SK-N-SH (cell line): ENCODE results near the gene SLC30A3. TPM values are rescaled to one million over a fixed set of nuclear protein-coding genes. Genes with fewer than 3 reads are reported as not detected.

ENCODE experiments used
- CTCF ChIA-PET: fragments of 300-600, 350-600 bp; formaldehyde crosslinking; extraction: SDS; loops from one replicate; lab custom pipeline; 2021; lab: Yijun Ruan, JAX
- POLR2A ChIA-PET: fragments of 350-600 bp; sonication (Branson Sonifier 250); formaldehyde crosslinking; extraction: SDS; loops from one replicate; lab custom pipeline; 2020; ENCODE audit warnings: antibody characterized with exemption, inconsistent platforms; lab: Yijun Ruan, JAX
- DNase-seq: peaks from one replicate; pipeline ENCODE4 v3.0.0; 2012
- H2AFZ ChIP-seq: fragments of 200-600 bp; sonication (generic); 2 replicates; pipeline ENCODE4 v1.8.1; 2016; ENCODE audit warnings: antibody characterized with exemption, mild to moderate bottlenecking, low read depth
- H3F3A ChIP-seq: fragments of 200-600 bp; sonication (generic); replicated peaks from 2 replicates; pipeline ENCODE3; 2016; ENCODE audit warnings: antibody characterized with exemption, mild to moderate bottlenecking; ENCODE audit not compliant: insufficient read depth
- H3K27ac ChIP-seq, 2 experiments: fragments of 200-500 bp in 1 of 2; fragments of 200-600 bp in 1 of 2; sonication (Bioruptor generic) in 1 of 2; sonication (generic), shearing (Covaris generic) in 1 of 2; 2 replicates each; pipeline versions ENCODE4 v1.5.1 to v1.6.1; 2014 to 2016; ENCODE audit warnings: low read depth in 2 of 2, inconsistent platforms in 1 of 2, low read length in 1 of 2, mild to moderate bottlenecking in 1 of 2, mixed read lengths in 1 of 2
- H3K27me3 ChIP-seq: fragments of 200-600 bp; sonication (generic), shearing (Covaris generic); 2 replicates; pipeline ENCODE4 v1.6.1; 2016; ENCODE audit warnings: mixed run types; ENCODE audit not compliant: insufficient read depth
- H3K36me3 ChIP-seq, 2 experiments: fragments of 200-500 bp in 1 of 2; fragments of 200-600 bp in 1 of 2; sonication (Bioruptor generic) in 1 of 2; sonication (generic) in 1 of 2; replicated peaks in 1 of 2; 2 replicates each; pipeline versions ENCODE3 to v1.5.1; 2014 to 2016; ENCODE audit warnings: low read length in 1 of 2, mild to moderate bottlenecking in 1 of 2; ENCODE audit not compliant: insufficient read depth in 2 of 2, control insufficient read depth in 1 of 2
- H3K4me1 ChIP-seq, 2 experiments: fragments of 200-500 bp in 1 of 2; fragments of 200-600 bp in 1 of 2; sonication (Bioruptor generic) in 1 of 2; sonication (generic), shearing (Covaris generic) in 1 of 2; 2 replicates each; pipeline versions ENCODE4 v1.5.1 to v1.6.1; 2014 to 2016; ENCODE audit warnings: low read depth in 1 of 2, low read length in 1 of 2, mixed run types in 1 of 2; ENCODE audit not compliant: insufficient read depth in 2 of 2, control insufficient read depth in 1 of 2
- H3K4me2 ChIP-seq: fragments of 200-600 bp; sonication (generic), shearing (Covaris generic); 2 replicates; pipeline ENCODE4 v1.6.1; 2017; ENCODE audit warnings: mixed run types
- H3K4me3 ChIP-seq, 2 experiments: fragments of 200-500 bp in 1 of 2; fragments of 200-600 bp in 1 of 2; sonication (Bioruptor generic) in 1 of 2; sonication (generic), shearing (Covaris generic) in 1 of 2; 2 replicates each; pipeline versions ENCODE4 v1.5.1 to v1.8.1; 2014 to 2016; ENCODE audit warnings: low read depth in 2 of 2, inconsistent platforms in 1 of 2, low read length in 1 of 2, mild to moderate bottlenecking in 1 of 2, mixed read lengths in 1 of 2, moderate library complexity in 1 of 2
- H3K79me2 ChIP-seq: fragments of 200-600 bp; sonication (generic); 2 replicates; pipeline ENCODE4 v1.8.1; 2017; ENCODE audit warnings: mild to moderate bottlenecking; ENCODE audit not compliant: insufficient read depth
- H3K9ac ChIP-seq: fragments of 200-600 bp; sonication (generic); 2 replicates; pipeline ENCODE4 v1.6.1; 2017; ENCODE audit warnings: mixed run types
- H3K9me2 ChIP-seq: fragments of 200-600 bp; sonication (generic); 2 replicates; pipeline ENCODE4 v1.6.1; 2017; ENCODE audit warnings: mixed run types
- H3K9me3 ChIP-seq: fragments of 200-600 bp; sonication (generic); 2 replicates; pipeline ENCODE4 v1.6.1; 2017; ENCODE audit warnings: mixed run types, mild to moderate bottlenecking, moderate library complexity
- H4K20me1 ChIP-seq: fragments of 200-600 bp; sonication (generic); 2 replicates; pipeline ENCODE4 v1.6.1; 2017; ENCODE audit warnings: mild to moderate bottlenecking, mixed run types; ENCODE audit not compliant: insufficient read depth
- CTCF ChIP-seq: fragments of 200-600 bp; sonication (generic); IDR thresholded peaks from 2 replicates; pipeline ENCODE4 v1.6.1; 2017; ENCODE audit warnings: antibody characterized with exemption, mild to moderate bottlenecking, moderate library complexity
- EP300 ChIP-seq, 2 experiments: IDR thresholded peaks; 2 replicates each; pipeline versions ENCODE4 v1.4.0 to v1.6.1; 2012; ENCODE audit warnings: borderline replicate concordance in 1 of 2, low read depth in 1 of 2, low read length in 1 of 2
- FOSL2 ChIP-seq: IDR thresholded peaks from 2 replicates; pipeline ENCODE4 v1.4.0; 2012; ENCODE audit warnings: low read depth, mild to moderate bottlenecking, moderate library complexity, borderline replicate concordance
- FOXJ3 ChIP-seq: sonication (generic); formaldehyde crosslinking; IDR thresholded peaks from 2 replicates; pipeline ENCODE4 v1.5.1; 2020; ENCODE audit warnings: mild to moderate bottlenecking, missing genetic modification reagents
- NRF1 ChIP-seq: IDR thresholded peaks from 2 replicates; pipeline ENCODE4 v1.6.1; 2012; ENCODE audit warnings: low read depth, mild to moderate bottlenecking, low read length
- PBX3 ChIP-seq: IDR thresholded peaks from 2 replicates; pipeline ENCODE4; 2012
- SMC3 ChIP-seq: IDR thresholded peaks from 2 replicates; pipeline ENCODE4 v1.6.1; 2012; ENCODE audit warnings: low read depth, low read length, improper control_type of control experiment
- TAF1 ChIP-seq: IDR thresholded peaks from 2 replicates; pipeline ENCODE4 v1.6.1; 2012; ENCODE audit warnings: low read depth, mild to moderate bottlenecking, low read length, moderate library complexity, borderline replicate concordance
- TCF12 ChIP-seq: IDR thresholded peaks from 2 replicates; pipeline ENCODE4 v1.4.0; 2012
- YY1 ChIP-seq: IDR thresholded peaks from 2 replicates; pipeline ENCODE4 v1.4.0; 2012; ENCODE audit warnings: low read depth, mild to moderate bottlenecking
- WGBS: methylation state at CpG from one replicate; pipeline ENCODE4 v1.1.6; 2017; ENCODE audit warnings: low lambda C conversion rate; 5-methylcytosine and 5-hydroxymethylcytosine counted together
- polyA plus RNA-seq, 3 experiments: library from polyadenylated mRNA; depleted of rRNA; stranded (reverse); fragments of >200 nt; gene quantifications; 2 replicates each; pipeline ENCODE4 v1.2.3, GENCODE V29; 2012
- TF ChIP-seq, protein P1 (sequence below): IDR thresholded peaks from 2 replicates; pipeline ENCODE4 v1.4.0; 2012; ENCODE audit warnings: low read depth
- TF ChIP-seq, protein P2 (sequence below): fragments of 150-350 bp; IDR thresholded peaks from 2 replicates; pipeline ENCODE4 v1.6.1; 2017; ENCODE audit warnings: antibody characterized with exemption, low read length, low read depth, borderline replicate concordance
- TF ChIP-seq, protein P3 (sequence below): IDR thresholded peaks from 2 replicates; pipeline ENCODE4 v1.4.0; 2012; ENCODE audit warnings: low read depth, borderline replicate concordance
- TF ChIP-seq, protein P4 (sequence below): IDR thresholded peaks from 2 replicates; pipeline ENCODE4 v1.6.1; 2012; ENCODE audit warnings: mild to moderate bottlenecking, low read depth, low read length, moderate library complexity

Gene SLC30A3
- polyA plus RNA-seq, 1 of the 3 experiments (the other 2 are of a cell fraction), result 1.1 TPM

DNA sequence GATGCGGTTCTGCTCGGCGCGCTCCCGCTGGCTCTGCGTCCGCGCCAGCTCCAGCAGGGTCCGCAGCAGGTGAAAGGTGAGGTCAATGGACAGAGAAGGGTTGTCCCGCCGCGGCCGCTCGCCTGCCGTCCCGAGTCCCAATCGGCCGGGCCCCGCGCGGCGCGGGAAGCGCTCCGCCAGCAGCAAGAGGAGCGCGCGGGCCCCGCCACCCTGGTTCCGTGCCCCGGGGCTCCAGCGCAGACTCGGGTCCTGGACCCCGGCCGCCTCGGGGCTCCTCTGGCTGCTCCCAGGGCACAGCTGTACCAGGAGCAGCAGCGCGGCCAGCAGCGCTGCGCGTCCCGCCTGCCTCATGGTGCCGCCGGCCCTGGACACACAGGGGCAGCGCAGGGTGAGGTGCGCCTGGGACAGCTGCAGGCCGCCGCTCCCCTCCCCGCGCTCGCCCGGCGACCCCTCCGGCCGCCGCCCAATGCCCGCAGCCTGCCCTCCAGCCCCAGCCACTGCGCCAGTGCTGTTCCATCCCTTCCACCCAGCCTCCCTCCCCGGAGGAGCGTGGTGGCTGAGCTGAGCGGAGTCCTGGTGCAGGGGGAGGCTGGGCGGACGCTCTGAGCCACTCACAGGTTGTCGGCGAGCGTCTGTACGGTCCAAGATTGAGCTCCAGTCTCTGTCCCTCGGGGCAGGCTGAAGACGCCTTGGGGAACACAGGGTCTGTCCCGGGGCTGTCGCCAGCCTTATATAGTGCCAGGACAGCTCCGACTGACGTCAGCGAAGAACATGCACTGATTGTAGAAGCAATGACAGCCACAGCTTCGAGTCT is 44.9 kb upstream of the SLC30A3 start:
- 29% methylated on average over 25 of the region's 75 CpGs for WGBS
- DNase-seq, result peak; percentile 84
- Histone ChIP-seq H3K27ac (no peak overlapping the region), H3K36me3 (peaks cover 5 to 7% of the 10 kb centered on the region in 2 experiments), H3F3A (peaks cover 4% of the 10 kb centered on the region), H4K20me1 (peaks cover 10% of the 10 kb centered on the region; the same call in 1 of the 2 replicates), H3K4me1 (peaks cover 0 to 18% of the 10 kb centered on the region in 2 experiments; a peak in 1 of 4 replicates), H3K4me3 (no peak overlapping the region; a peak in 1 of 4 replicates), H3K4me2 (no peak overlapping the region), H2AFZ (no peak overlapping the region), H3K27me3 (peaks cover 15% of the 10 kb centered on the region; the same call in 1 of the 2 replicates), H3K79me2 (no peaks in the 10 kb centered on the region), H3K9ac (no peak overlapping the region), H3K9me3 (no peaks in the 10 kb centered on the region), H3K9me2 (no peaks in the 10 kb centered on the region)
- ChIA-PET CTCF (interaction anchor here (0.6 to 8.3 kb wide), 11 partner anchors 12 to 346 kb away, joined by 3 to 123 read pairs (median 3); no protein-coding TSS in a partner anchor), POLR2A (interaction anchor here (1.1 to 1.7 kb wide), 3 partner anchors 14 to 211 kb away, joined by 3 to 5 read pairs (median 5); partner anchors contain the start of gene GTF3C2)
- TF ChIP-seq, protein P1, sequence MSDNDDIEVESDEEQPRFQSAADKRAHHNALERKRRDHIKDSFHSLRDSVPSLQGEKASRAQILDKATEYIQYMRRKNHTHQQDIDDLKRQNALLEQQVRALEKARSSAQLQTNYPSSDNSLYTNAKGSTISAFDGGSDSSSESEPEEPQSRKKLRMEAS, result no peak
- TF ChIP-seq FOSL2 (no peak), FOXJ3 (CRISPR knock-in tag) (no peak), PBX3 (no peak), YY1 (no peak), TCF12 (no peak), SMC3 (no peak), TAF1 (no peak), CTCF (no peak), NRF1 (no peak), EP300 (IDR thresholded peaks at IDR 0.05; ENCODE audit: borderline replicate concordance in 1 of 2, low read depth in 1 of 2, low read length in 1 of 2) (no peak)
- TF ChIP-seq, protein P2, sequence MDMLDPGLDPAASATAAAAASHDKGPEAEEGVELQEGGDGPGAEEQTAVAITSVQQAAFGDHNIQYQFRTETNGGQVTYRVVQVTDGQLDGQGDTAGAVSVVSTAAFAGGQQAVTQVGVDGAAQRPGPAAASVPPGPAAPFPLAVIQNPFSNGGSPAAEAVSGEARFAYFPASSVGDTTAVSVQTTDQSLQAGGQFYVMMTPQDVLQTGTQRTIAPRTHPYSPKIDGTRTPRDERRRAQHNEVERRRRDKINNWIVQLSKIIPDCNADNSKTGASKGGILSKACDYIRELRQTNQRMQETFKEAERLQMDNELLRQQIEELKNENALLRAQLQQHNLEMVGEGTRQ, result no peak
- TF ChIP-seq, protein P3, sequence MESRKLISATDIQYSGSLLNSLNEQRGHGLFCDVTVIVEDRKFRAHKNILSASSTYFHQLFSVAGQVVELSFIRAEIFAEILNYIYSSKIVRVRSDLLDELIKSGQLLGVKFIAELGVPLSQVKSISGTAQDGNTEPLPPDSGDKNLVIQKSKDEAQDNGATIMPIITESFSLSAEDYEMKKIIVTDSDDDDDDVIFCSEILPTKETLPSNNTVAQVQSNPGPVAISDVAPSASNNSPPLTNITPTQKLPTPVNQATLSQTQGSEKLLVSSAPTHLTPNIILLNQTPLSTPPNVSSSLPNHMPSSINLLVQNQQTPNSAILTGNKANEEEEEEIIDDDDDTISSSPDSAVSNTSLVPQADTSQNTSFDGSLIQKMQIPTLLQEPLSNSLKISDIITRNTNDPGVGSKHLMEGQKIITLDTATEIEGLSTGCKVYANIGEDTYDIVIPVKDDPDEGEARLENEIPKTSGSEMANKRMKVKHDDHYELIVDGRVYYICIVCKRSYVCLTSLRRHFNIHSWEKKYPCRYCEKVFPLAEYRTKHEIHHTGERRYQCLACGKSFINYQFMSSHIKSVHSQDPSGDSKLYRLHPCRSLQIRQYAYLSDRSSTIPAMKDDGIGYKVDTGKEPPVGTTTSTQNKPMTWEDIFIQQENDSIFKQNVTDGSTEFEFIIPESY, result no peak
- TF ChIP-seq, protein P4, sequence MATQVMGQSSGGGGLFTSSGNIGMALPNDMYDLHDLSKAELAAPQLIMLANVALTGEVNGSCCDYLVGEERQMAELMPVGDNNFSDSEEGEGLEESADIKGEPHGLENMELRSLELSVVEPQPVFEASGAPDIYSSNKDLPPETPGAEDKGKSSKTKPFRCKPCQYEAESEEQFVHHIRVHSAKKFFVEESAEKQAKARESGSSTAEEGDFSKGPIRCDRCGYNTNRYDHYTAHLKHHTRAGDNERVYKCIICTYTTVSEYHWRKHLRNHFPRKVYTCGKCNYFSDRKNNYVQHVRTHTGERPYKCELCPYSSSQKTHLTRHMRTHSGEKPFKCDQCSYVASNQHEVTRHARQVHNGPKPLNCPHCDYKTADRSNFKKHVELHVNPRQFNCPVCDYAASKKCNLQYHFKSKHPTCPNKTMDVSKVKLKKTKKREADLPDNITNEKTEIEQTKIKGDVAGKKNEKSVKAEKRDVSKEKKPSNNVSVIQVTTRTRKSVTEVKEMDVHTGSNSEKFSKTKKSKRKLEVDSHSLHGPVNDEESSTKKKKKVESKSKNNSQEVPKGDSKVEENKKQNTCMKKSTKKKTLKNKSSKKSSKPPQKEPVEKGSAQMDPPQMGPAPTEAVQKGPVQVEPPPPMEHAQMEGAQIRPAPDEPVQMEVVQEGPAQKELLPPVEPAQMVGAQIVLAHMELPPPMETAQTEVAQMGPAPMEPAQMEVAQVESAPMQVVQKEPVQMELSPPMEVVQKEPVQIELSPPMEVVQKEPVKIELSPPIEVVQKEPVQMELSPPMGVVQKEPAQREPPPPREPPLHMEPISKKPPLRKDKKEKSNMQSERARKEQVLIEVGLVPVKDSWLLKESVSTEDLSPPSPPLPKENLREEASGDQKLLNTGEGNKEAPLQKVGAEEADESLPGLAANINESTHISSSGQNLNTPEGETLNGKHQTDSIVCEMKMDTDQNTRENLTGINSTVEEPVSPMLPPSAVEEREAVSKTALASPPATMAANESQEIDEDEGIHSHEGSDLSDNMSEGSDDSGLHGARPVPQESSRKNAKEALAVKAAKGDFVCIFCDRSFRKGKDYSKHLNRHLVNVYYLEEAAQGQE, result no peak
